ENCODE measurements around the gene FBXL5. TPM values are rescaled to one million over a fixed set of nuclear protein-coding genes. Genes with fewer than 3 reads are reported as not detected.

Gene FBXL5
- total and polyA plus RNA-seq, 2 donors (not counting 1 experiment from before 2014, with no cell fraction given) = 52.9 to 131 TPM

- Histone ChIP-seq H3K4me2 (ENCODE audit: extremely low read depth, insufficient read depth, low read length) (no peak overlapping the region), H2AFZ (ENCODE audit: low read length) (no peak overlapping the region)
Measured at GRCh38 chr4:15695729-15696128, 40.6 kb upstream of the FBXL5 start.

GRCh38 chr4:15695240-15695699 is 40.1 kb upstream of the FBXL5 start:
- Histone ChIP-seq H3K9me3 (ENCODE audit: control insufficient read depth, insufficient read depth, low read depth, low read length) (no peaks in the 10 kb centered on the region), H3K27ac (ENCODE audit: insufficient read depth, low read length) (peak overlapping the region; percentile 56), H3K4me3 (replicated peaks in 1 of 4; ENCODE audit: control extremely low read depth in 1 of 4, insufficient read depth in 1 of 4, low read depth in 3 of 4, low read length in 4 of 4) (no peak overlapping the region), H2AFZ (ENCODE audit: low read length) (no peak overlapping the region), H3K36me3 (ENCODE audit: control insufficient read depth, insufficient read depth, low read length) (no peaks in the 10 kb centered on the region), H3K4me2 (ENCODE audit: extremely low read depth, insufficient read depth, low read length) (no peak overlapping the region), H3K79me2 (ENCODE audit: control insufficient read depth, insufficient read depth, low read length) (no peaks in the 10 kb centered on the region), H3K9ac (ENCODE audit: insufficient read depth, low read length) (no peak overlapping the region), H3K27me3 (ENCODE audit: control insufficient read depth, insufficient read depth, low read length) (no peaks in the 10 kb centered on the region), H3K4me1 (ENCODE audit: control insufficient read depth, extremely low read depth, insufficient read depth, low read length) (peaks cover 22% of the 10 kb centered on the region), H4K20me1 (ENCODE audit: control insufficient read depth, extremely low read depth, insufficient read depth, low read length) (no peaks in the 10 kb centered on the region)
- peak; percentile 74 to 100 for DNase-seq (ENCODE audit: low read depth in 2 of 2)
- TF ChIP-seq EZH2 (IDR thresholded peaks at IDR 0.05; ENCODE audit: low read length, missing control alignments) = no peak
- no peak for TF ChIP-seq CTCF (conservative IDR thresholded peaks at IDR 0.05 in 1 of 2, IDR thresholded peaks at IDR 0.05 in 1 of 2; ENCODE audit: low read depth in 1 of 2, low read length in 2 of 2)

More at GRCh38 chr4:15695729-15696128, 40.6 kb upstream of the FBXL5 start:
- Histone ChIP-seq H4K20me1 (ENCODE audit: control insufficient read depth, extremely low read depth, insufficient read depth, low read length) (no peaks in the 10 kb centered on the region), H3K36me3 (ENCODE audit: control insufficient read depth, insufficient read depth, low read length) (no peaks in the 10 kb centered on the region), H3K4me1 (ENCODE audit: control insufficient read depth, extremely low read depth, insufficient read depth, low read length) (peaks cover 19% of the 10 kb centered on the region), H3K9ac (ENCODE audit: insufficient read depth, low read length) (no peak overlapping the region), H3K79me2 (ENCODE audit: control insufficient read depth, insufficient read depth, low read length) (no peaks in the 10 kb centered on the region), H3K9me3 (ENCODE audit: control insufficient read depth, insufficient read depth, low read depth, low read length) (no peaks in the 10 kb centered on the region), H3K27me3 (ENCODE audit: control insufficient read depth, insufficient read depth, low read length) (no peaks in the 10 kb centered on the region), H3K4me3 (replicated peaks in 1 of 4; ENCODE audit: control extremely low read depth in 1 of 4, insufficient read depth in 1 of 4, low read depth in 3 of 4, low read length in 4 of 4) (no peak overlapping the region), H3K27ac (ENCODE audit: insufficient read depth, low read length) (peak overlapping the region; percentile 56)
- peak in 1 of 2 donors; percentile 56 for DNase-seq (ENCODE audit: low read depth in 2 of 2)
- no peak for TF ChIP-seq EZH2 (IDR thresholded peaks at IDR 0.05; ENCODE audit: low read length, missing control alignments)

- H3K4me1 ChIP-seq (ENCODE audit: control insufficient read depth, extremely low read depth, insufficient read depth, low read length) = peaks cover 24% of the 10 kb centered on the region
- no peak overlapping the region for H2AFZ ChIP-seq (ENCODE audit: low read length)
- no peak overlapping the region for H3K4me3 ChIP-seq (replicated peaks in 1 of 4; ENCODE audit: control extremely low read depth in 1 of 4, insufficient read depth in 1 of 4, low read depth in 3 of 4, low read length in 4 of 4)
- no peak overlapping the region for H3K9ac ChIP-seq (ENCODE audit: insufficient read depth, low read length)
- H3K9me3 ChIP-seq (ENCODE audit: control insufficient read depth, insufficient read depth, low read depth, low read length) = no peaks in the 10 kb centered on the region
- H3K4me2 ChIP-seq (ENCODE audit: extremely low read depth, insufficient read depth, low read length) = no peak overlapping the region
- H3K27ac ChIP-seq (ENCODE audit: insufficient read depth, low read length) = no peak overlapping the region
- H4K20me1 ChIP-seq (ENCODE audit: control insufficient read depth, extremely low read depth, insufficient read depth, low read length) = no peaks in the 10 kb centered on the region
- peak in 1 of 2 donors; percentile 65 for DNase-seq (ENCODE audit: low read depth in 2 of 2)
- no peaks in the 10 kb centered on the region for H3K36me3 ChIP-seq (ENCODE audit: control insufficient read depth, insufficient read depth, low read length)
- no peaks in the 10 kb centered on the region for H3K79me2 ChIP-seq (ENCODE audit: control insufficient read depth, insufficient read depth, low read length)
- TF ChIP-seq EZH2 (IDR thresholded peaks at IDR 0.05; ENCODE audit: low read length, missing control alignments) = no peak
- H3K27me3 ChIP-seq (ENCODE audit: control insufficient read depth, insufficient read depth, low read length) = no peaks in the 10 kb centered on the region
Measured at GRCh38 chr4:15694431-15694830, 39.3 kb upstream of the FBXL5 start.

- Histone ChIP-seq H4K20me1 (ENCODE audit: control insufficient read depth, extremely low read depth, insufficient read depth, low read length) (no peaks in the 10 kb centered on the region), H3K27me3 (ENCODE audit: control insufficient read depth, insufficient read depth, low read length) (no peaks in the 10 kb centered on the region), H3K4me2 (ENCODE audit: extremely low read depth, insufficient read depth, low read length) (no peak overlapping the region), H3K79me2 (ENCODE audit: control insufficient read depth, insufficient read depth, low read length) (no peaks in the 10 kb centered on the region), H3K27ac (ENCODE audit: insufficient read depth, low read length) (no peak overlapping the region), H3K36me3 (ENCODE audit: control insufficient read depth, insufficient read depth, low read length) (no peaks in the 10 kb centered on the region), H3K9ac (ENCODE audit: insufficient read depth, low read length) (no peak overlapping the region), H3K4me3 (replicated peaks in 1 of 4; ENCODE audit: control extremely low read depth in 1 of 4, insufficient read depth in 1 of 4, low read depth in 3 of 4, low read length in 4 of 4) (no peak overlapping the region), H3K9me3 (ENCODE audit: control insufficient read depth, insufficient read depth, low read depth, low read length) (no peaks in the 10 kb centered on the region), H3K4me1 (ENCODE audit: control insufficient read depth, extremely low read depth, insufficient read depth, low read length) (peaks cover 24% of the 10 kb centered on the region), H2AFZ (ENCODE audit: low read length) (no peak overlapping the region)
- peak in 1 of 2 donors; percentile 45 for DNase-seq (ENCODE audit: low read depth in 2 of 2)
- no peak for TF ChIP-seq EZH2 (IDR thresholded peaks at IDR 0.05; ENCODE audit: low read length, missing control alignments)
- no peak for TF ChIP-seq CTCF (conservative IDR thresholded peaks at IDR 0.05 in 1 of 2, IDR thresholded peaks at IDR 0.05 in 1 of 2; ENCODE audit: low read depth in 1 of 2, low read length in 2 of 2)
Measured at GRCh38 chr4:15692602-15693001, 37.4 kb upstream of the FBXL5 start.

All from fibroblast of lung (primary cell).